ENCODE measurements around the gene CEBPE. TPM values are rescaled to one million over a fixed set of nuclear protein-coding genes. Genes with fewer than 3 reads are reported as not detected.

CEBPE gene
- total and polyA plus RNA-seq, 2 donors: 0.87 to 2.5 TPM

- WGBS: 90% methylated on average over 1 of the region's 1 CpG
- Histone ChIP-seq H3K4me3 (ENCODE audit: low read length in 2 of 2) (no peak overlapping the region), H3K4me1 (ENCODE audit: control insufficient read depth in 2 of 2, insufficient read depth in 2 of 2, low read length in 2 of 2) (no peaks in the 10 kb centered on the region), H3K9me3 (ENCODE audit: control insufficient read depth in 2 of 2, insufficient read depth in 1 of 2, low read length in 1 of 2) (no peaks in the 10 kb centered on the region), H3K27ac (ENCODE audit: low read depth in 1 of 2, low read length in 1 of 2) (no peak overlapping the region), H3K36me3 (ENCODE audit: control insufficient read depth in 2 of 2, insufficient read depth in 2 of 2, low read length in 1 of 2) (no peaks in the 10 kb centered on the region), H3K27me3 (ENCODE audit: control insufficient read depth in 2 of 2, insufficient read depth in 1 of 2, low read length in 1 of 2) (peaks cover 0 to 6% of the 10 kb centered on the region in 2 donors)
- no peak for DNase-seq (ENCODE audit: low read depth in 6 of 9, low spot score in 9 of 9)
These were observed 28.6 kb upstream of the CEBPE start for GRCh38 chr14:23147676-23148075.

GRCh38 chr14:23146980-23147379 is 27.9 kb upstream of the CEBPE start:
- no peak for DNase-seq (ENCODE audit: low read depth in 6 of 9, low spot score in 9 of 9)
- Histone ChIP-seq H3K36me3 (ENCODE audit: control insufficient read depth in 2 of 2, insufficient read depth in 2 of 2, low read length in 1 of 2) (no peaks in the 10 kb centered on the region), H3K27ac (ENCODE audit: low read depth in 1 of 2, low read length in 1 of 2) (no peak overlapping the region), H3K9me3 (ENCODE audit: control insufficient read depth in 2 of 2, insufficient read depth in 1 of 2, low read length in 1 of 2) (no peaks in the 10 kb centered on the region), H3K4me3 (ENCODE audit: low read length in 2 of 2) (no peak overlapping the region), H3K27me3 (ENCODE audit: control insufficient read depth in 2 of 2, insufficient read depth in 1 of 2, low read length in 1 of 2) (peaks cover 0 to 5% of the 10 kb centered on the region in 2 donors), H3K4me1 (ENCODE audit: control insufficient read depth in 2 of 2, insufficient read depth in 2 of 2, low read length in 2 of 2) (no peaks in the 10 kb centered on the region)
- WGBS: 97% methylated on average over 4 of the region's 4 CpGs

GRCh38 chr14:23146351-23146910 is 27.4 kb upstream of the CEBPE start:
- no peak overlapping the region for H3K4me3 ChIP-seq (ENCODE audit: low read length in 2 of 2)
- no peaks in the 10 kb centered on the region for H3K9me3 ChIP-seq (ENCODE audit: control insufficient read depth in 2 of 2, insufficient read depth in 1 of 2, low read length in 1 of 2)
- no peaks in the 10 kb centered on the region for H3K36me3 ChIP-seq (ENCODE audit: control insufficient read depth in 2 of 2, insufficient read depth in 2 of 2, low read length in 1 of 2)
- H3K27me3 ChIP-seq (ENCODE audit: control insufficient read depth in 2 of 2, insufficient read depth in 1 of 2, low read length in 1 of 2): peaks cover 0 to 5% of the 10 kb centered on the region in 2 donors
- WGBS: 98% methylated on average over 2 of the region's 2 CpGs
- DNase-seq (ENCODE audit: low read depth in 6 of 9, low spot score in 9 of 9): no peak
- H3K27ac ChIP-seq (ENCODE audit: low read depth in 1 of 2, low read length in 1 of 2): no peak overlapping the region
- H3K4me1 ChIP-seq (ENCODE audit: control insufficient read depth in 2 of 2, insufficient read depth in 2 of 2, low read length in 2 of 2): no peaks in the 10 kb centered on the region

- Histone ChIP-seq H3K27ac (ENCODE audit: low read depth in 1 of 2, low read length in 1 of 2) (no peak overlapping the region), H3K9me3 (ENCODE audit: control insufficient read depth in 2 of 2, insufficient read depth in 1 of 2, low read length in 1 of 2) (no peaks in the 10 kb centered on the region), H3K27me3 (ENCODE audit: control insufficient read depth in 2 of 2, insufficient read depth in 1 of 2, low read length in 1 of 2) (peaks cover 0 to 5% of the 10 kb centered on the region in 2 donors), H3K4me1 (ENCODE audit: control insufficient read depth in 2 of 2, insufficient read depth in 2 of 2, low read length in 2 of 2) (no peaks in the 10 kb centered on the region), H3K4me3 (ENCODE audit: low read length in 2 of 2) (no peak overlapping the region), H3K36me3 (ENCODE audit: control insufficient read depth in 2 of 2, insufficient read depth in 2 of 2, low read length in 1 of 2) (no peaks in the 10 kb centered on the region)
- WGBS: 96% methylated on average over 4 of the region's 4 CpGs
- DNase-seq (ENCODE audit: low read depth in 6 of 9, low spot score in 9 of 9): no peak
These were observed 26.8 kb upstream of the CEBPE start for GRCh38 chr14:23145794-23146350.

GRCh38 chr14:23143911-23144310 is 24.9 kb upstream of the CEBPE start:
- no peaks in the 10 kb centered on the region for H3K36me3 ChIP-seq (ENCODE audit: control insufficient read depth in 2 of 2, insufficient read depth in 2 of 2, low read length in 1 of 2)
- H3K27ac ChIP-seq (ENCODE audit: low read depth in 1 of 2, low read length in 1 of 2): no peak overlapping the region
- H3K4me1 ChIP-seq (ENCODE audit: control insufficient read depth in 2 of 2, insufficient read depth in 2 of 2, low read length in 2 of 2): no peaks in the 10 kb centered on the region
- H3K9me3 ChIP-seq (ENCODE audit: control insufficient read depth in 2 of 2, insufficient read depth in 1 of 2, low read length in 1 of 2): no peaks in the 10 kb centered on the region
- H3K4me3 ChIP-seq (ENCODE audit: low read length in 2 of 2): no peak overlapping the region
- 100% methylated on average over 1 of the region's 1 CpG for WGBS
- peaks cover 0 to 3% of the 10 kb centered on the region in 2 donors for H3K27me3 ChIP-seq (ENCODE audit: control insufficient read depth in 2 of 2, insufficient read depth in 1 of 2, low read length in 1 of 2)
- no peak for DNase-seq (ENCODE audit: low read depth in 6 of 9, low spot score in 9 of 9)

- Histone ChIP-seq H3K4me3 (ENCODE audit: low read length in 2 of 2) (no peak overlapping the region), H3K36me3 (ENCODE audit: control insufficient read depth in 2 of 2, insufficient read depth in 2 of 2, low read length in 1 of 2) (no peaks in the 10 kb centered on the region), H3K27me3 (ENCODE audit: control insufficient read depth in 2 of 2, insufficient read depth in 1 of 2, low read length in 1 of 2) (peaks cover 0 to 3% of the 10 kb centered on the region in 2 donors), H3K27ac (ENCODE audit: low read depth in 1 of 2, low read length in 1 of 2) (no peak overlapping the region), H3K9me3 (ENCODE audit: control insufficient read depth in 2 of 2, insufficient read depth in 1 of 2, low read length in 1 of 2) (no peaks in the 10 kb centered on the region), H3K4me1 (ENCODE audit: control insufficient read depth in 2 of 2, insufficient read depth in 2 of 2, low read length in 2 of 2) (no peaks in the 10 kb centered on the region)
- no peak for DNase-seq (ENCODE audit: low read depth in 6 of 9, low spot score in 9 of 9)
- 93% methylated on average over 4 of the region's 4 CpGs for WGBS
These were observed 23.8 kb upstream of the CEBPE start for GRCh38 chr14:23142826-23143225.

GRCh38 chr14:23141706-23142444 is 22.8 kb upstream of the CEBPE start:
- no peaks in the 10 kb centered on the region for H3K27me3 ChIP-seq (ENCODE audit: control insufficient read depth in 2 of 2, insufficient read depth in 1 of 2, low read length in 1 of 2)
- H3K27ac ChIP-seq (ENCODE audit: low read depth in 1 of 2, low read length in 1 of 2): no peak overlapping the region
- DNase-seq (ENCODE audit: low read depth in 6 of 9, low spot score in 9 of 9): no peak
- H3K4me3 ChIP-seq (ENCODE audit: low read length in 2 of 2): no peak overlapping the region
- no peaks in the 10 kb centered on the region for H3K36me3 ChIP-seq (ENCODE audit: control insufficient read depth in 2 of 2, insufficient read depth in 2 of 2, low read length in 1 of 2)
- H3K9me3 ChIP-seq (ENCODE audit: control insufficient read depth in 2 of 2, insufficient read depth in 1 of 2, low read length in 1 of 2): no peaks in the 10 kb centered on the region
- WGBS: 94% methylated on average over 7 of the region's 7 CpGs
- H3K4me1 ChIP-seq (ENCODE audit: control insufficient read depth in 2 of 2, insufficient read depth in 2 of 2, low read length in 2 of 2): no peaks in the 10 kb centered on the region

GRCh38 chr14:23140371-23140770 is 21.3 kb upstream of the CEBPE start:
- H3K9me3 ChIP-seq (ENCODE audit: control insufficient read depth in 2 of 2, insufficient read depth in 1 of 2, low read length in 1 of 2): no peaks in the 10 kb centered on the region
- 97% methylated on average over 6 of the region's 6 CpGs for WGBS
- no peak overlapping the region for H3K4me3 ChIP-seq (ENCODE audit: low read length in 2 of 2)
- H3K27ac ChIP-seq (ENCODE audit: low read depth in 1 of 2, low read length in 1 of 2): no peak overlapping the region
- no peaks in the 10 kb centered on the region for H3K4me1 ChIP-seq (ENCODE audit: control insufficient read depth in 2 of 2, insufficient read depth in 2 of 2, low read length in 2 of 2)
- H3K27me3 ChIP-seq (ENCODE audit: control insufficient read depth in 2 of 2, insufficient read depth in 1 of 2, low read length in 1 of 2): no peaks in the 10 kb centered on the region
- no peaks in the 10 kb centered on the region for H3K36me3 ChIP-seq (ENCODE audit: control insufficient read depth in 2 of 2, insufficient read depth in 2 of 2, low read length in 1 of 2)
- DNase-seq (ENCODE audit: low read depth in 6 of 9, low spot score in 9 of 9): no peak

GRCh38 chr14:23139874-23140273 is 20.8 kb upstream of the CEBPE start:
- no peaks in the 10 kb centered on the region for H3K9me3 ChIP-seq (ENCODE audit: control insufficient read depth in 2 of 2, insufficient read depth in 1 of 2, low read length in 1 of 2)
- H3K4me1 ChIP-seq (ENCODE audit: control insufficient read depth in 2 of 2, insufficient read depth in 2 of 2, low read length in 2 of 2): no peaks in the 10 kb centered on the region
- no peaks in the 10 kb centered on the region for H3K27me3 ChIP-seq (ENCODE audit: control insufficient read depth in 2 of 2, insufficient read depth in 1 of 2, low read length in 1 of 2)
- H3K27ac ChIP-seq (ENCODE audit: low read depth in 1 of 2, low read length in 1 of 2): no peak overlapping the region
- H3K4me3 ChIP-seq (ENCODE audit: low read length in 2 of 2): no peak overlapping the region
- DNase-seq (ENCODE audit: low read depth in 6 of 9, low spot score in 9 of 9): no peak
- H3K36me3 ChIP-seq (ENCODE audit: control insufficient read depth in 2 of 2, insufficient read depth in 2 of 2, low read length in 1 of 2): no peaks in the 10 kb centered on the region
- 97% methylated on average over 2 of the region's 2 CpGs for WGBS
